HG02973 (cell line): ENCODE results near the gene CIT.

Source experiments
- ATAC-seq: cut with Tn5 transposase; IDR thresholded peaks from one replicate; pipeline ENCODE4 v1.9.1; 2021; ENCODE audit warnings: moderate library complexity; ENCODE audit not compliant: unreplicated experiment

CIT gene

GRCh38 chr12:119681728-119682638, 195.1 kb downstream of the CIT start:
- peak; percentile 49 for ATAC-seq

DNA sequence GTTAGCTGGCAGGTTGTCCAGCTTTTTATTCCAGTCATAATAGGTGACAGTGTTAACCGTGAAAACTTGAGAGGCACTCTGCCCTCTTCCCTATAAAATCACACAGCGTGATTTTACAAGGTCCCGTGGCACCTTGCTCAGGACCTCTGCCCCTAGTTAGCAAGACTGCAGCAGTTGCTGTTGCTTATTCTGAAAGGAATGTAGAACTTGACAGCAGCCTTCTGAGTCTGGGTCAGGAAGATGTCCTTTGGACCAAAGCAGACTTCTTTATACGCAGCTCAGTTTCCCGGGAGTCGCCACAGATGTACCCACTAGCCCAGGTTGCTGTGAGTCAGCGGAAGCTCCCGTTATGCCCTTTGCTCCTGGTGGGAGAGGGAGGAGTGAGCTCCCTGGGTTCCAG, 196.0 kb downstream of the CIT start:
- no peak for ATAC-seq

GRCh38 chr12:119679490-119679889, 197.6 kb downstream of the CIT start:
- ATAC-seq = no peak

DNA sequence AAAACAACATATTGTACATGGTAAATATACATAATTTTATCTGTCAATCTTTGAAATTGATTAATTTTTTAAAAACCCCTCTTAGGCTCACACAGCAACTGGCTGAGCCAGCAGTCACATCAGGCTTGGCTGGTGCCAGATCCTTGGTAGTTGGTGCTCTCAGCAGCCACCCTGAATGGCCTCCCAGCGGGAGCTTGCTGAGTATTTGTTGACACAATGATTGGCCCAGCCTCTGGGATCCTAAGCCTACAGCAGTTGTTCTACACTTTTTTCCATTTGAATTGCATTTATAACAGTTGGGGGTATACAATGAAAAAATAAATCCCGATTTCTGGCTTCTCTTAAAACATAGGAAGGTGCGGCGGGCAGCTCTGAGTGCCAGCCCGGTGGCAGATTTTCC, 198.0 kb downstream of the CIT start:
- ATAC-seq = no peak

DNA sequence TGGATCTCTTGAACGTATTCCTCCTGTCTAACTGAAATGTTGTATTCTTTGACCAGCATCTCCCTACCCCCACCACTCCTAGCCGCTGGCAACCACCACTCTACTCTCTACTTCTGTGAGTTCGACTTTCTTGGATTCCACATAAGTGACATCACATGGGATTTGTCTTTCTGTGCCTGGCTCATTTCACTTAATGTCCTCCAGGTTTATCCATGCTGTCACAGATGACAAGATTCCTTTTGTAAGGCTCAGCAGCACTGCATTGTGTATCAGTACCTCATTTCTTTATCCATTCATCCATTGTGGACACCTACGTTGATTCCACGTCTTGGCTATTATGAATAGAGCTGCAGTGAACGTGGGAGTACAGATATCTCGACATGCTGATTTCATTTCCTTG, 198.7 kb downstream of the CIT start:
- ATAC-seq = no peak

- ATAC-seq = no peak
These were observed 200.5 kb downstream of the CIT start for GRCh38 chr12:119676573-119676972.

GRCh38 chr12:119676022-119676421, 201.1 kb downstream of the CIT start:
- no peak for ATAC-seq

DNA sequence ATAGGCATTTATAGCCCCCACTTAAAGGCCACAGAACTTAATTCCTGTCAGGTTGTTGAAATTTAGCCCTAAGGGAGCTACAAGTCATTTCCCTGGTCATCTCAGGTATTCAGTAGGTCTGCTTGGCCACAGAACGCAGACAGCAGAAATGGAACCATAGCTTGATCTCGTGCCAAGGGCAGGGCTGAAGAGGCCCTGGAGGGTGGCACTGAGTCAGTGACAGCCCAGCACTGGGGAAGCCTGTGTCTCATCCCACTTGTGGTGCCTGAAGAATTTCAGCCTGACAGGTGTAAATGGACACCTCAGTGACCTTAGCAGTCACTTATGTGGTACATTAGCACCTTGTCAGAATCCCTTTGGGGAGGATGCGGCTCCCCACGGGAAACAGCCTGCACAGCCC, 202.6 kb downstream of the CIT start:
- ATAC-seq = no peak

DNA sequence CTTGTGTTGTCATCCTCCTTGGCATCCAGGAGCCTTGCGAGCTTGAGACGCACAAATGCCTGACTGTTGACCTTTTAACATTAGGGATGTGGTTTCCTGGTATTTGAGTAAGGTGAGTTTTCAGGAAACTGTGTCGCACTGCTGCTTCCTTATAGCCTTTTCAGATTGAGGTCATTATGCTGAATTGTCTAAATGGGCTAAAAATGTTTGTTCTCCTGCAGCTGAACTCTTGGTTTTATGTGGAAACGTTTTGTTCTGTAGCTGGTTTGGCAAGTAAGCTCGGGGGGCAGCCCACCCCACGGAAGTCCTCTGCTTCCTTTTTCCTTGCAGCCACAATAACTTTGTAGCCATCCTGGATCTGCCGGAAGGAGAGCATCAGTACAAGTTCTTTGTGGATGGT, 203.5 kb downstream of the CIT start:
- ATAC-seq = no peak

DNA sequence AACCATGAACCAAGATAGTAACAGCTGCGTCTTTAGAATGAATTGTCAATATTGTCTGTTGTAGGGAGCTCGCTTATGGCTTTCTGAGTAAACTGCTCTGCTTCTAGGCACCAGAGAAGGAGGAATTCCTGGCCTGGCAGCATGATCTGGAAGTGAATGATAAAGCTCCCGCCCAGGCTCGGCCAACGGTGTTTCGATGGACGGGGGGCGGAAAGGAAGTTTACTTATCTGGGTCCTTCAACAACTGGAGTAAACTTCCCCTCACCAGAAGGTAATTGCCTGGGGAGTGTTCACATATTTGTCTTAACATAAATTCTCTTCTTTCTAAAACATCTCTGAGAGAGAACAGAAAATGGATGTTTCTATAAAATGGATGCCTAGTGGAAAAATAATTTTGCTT, 204.9 kb downstream of the CIT start:
- no peak for ATAC-seq

DNA sequence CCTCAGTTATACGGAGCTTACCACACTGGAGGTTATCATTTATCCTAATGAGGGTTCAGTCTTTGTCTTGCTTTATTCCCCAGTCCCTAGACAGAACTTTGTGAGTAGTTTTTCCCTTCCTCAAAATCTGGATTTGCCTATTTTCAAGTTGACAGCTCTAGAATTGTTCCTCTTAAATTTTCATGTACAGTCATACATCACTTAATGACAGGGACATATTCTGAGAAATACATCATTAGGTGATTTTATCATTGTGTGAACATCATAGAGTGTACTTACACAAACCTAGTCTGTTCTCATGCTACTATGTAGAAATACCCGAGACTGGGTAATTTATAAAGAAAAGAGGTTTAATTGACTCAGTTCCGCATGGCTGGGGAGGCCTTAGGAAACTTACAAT, 206.1 kb downstream of the CIT start:
- ATAC-seq = no peak

DNA sequence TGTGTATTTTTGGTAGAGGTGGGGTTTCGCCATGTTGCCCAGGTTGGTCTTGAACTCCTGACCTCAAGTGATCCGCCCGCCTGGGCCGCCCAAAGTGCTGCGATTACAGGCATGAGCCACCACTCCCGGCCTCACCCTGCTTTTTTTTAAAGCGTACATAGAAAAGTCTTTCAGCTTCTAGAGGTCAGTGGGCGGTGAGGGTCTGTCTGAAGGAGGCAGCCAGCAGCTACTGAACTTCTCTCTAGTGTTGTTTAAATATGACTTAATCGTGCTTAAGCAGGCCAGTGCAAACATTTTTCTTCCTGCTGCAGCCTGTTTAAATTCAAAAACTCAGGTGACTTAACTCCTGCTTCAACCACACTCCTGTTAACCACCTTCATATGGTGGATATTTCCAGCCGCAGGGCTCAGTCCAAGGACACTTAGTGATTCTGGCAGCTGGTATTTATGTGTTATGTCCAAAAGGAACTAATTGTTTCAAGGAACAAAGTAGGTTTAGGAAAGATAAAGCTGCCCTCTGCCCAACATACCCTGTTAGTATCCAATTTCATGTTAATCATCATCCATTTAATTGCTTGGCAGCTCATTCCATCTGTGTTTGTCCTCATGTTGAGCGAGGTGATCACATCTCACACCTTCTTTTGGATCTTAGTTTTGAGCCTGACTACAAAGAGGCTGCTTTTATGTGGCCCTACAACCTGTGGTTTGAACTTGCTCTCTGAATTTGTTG, 207.2 kb downstream of the CIT start:
- no peak for ATAC-seq

GRCh38 chr12:119668324-119668841, 208.7 kb downstream of the CIT start:
- ATAC-seq = no peak

DNA sequence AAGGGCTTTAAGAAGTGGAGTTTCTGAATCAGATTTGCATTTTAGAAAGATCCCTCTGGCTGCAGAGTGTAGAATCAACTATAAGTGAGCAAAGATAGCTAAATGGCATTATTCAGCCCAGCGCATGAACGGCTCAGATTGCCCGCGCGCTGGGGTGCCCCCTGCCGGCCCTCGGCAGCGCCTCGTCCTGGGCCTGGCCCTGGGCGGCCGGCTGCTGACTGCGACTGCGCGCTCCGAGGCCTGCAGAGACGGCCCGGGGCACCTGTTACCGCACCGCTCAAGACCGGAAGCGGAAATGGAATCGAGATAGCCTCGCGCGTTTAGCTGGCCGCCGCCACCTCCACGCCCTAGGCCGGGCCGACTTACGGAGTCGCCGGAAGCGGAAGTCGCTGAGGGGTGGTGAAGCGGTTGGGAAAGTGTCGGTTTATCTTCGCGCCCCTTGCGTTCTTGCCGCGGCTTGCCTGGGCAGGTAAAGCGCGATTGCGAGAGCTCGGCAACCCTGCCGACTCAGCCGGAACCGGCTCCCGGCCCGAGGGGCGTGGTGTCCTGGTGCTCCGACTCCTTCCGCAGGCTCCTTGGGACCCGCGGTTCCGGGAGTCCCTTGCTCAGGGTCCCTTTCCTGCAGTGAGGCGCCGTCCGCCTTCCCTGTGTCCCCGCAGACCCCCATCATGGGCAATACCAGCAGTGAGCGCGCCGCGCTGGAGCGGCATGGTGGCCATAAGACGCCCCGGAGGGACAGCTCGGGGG, 209.4 kb downstream of the CIT start, which contains the start of gene PRKAB1:
Gene PRKAB1, plus strand, starts transcription at position 557 of the 747 bp plus-strand sequence. Its CDS starts 112 bp downstream, at position 669.
- peak; percentile 94 for ATAC-seq

DNA sequence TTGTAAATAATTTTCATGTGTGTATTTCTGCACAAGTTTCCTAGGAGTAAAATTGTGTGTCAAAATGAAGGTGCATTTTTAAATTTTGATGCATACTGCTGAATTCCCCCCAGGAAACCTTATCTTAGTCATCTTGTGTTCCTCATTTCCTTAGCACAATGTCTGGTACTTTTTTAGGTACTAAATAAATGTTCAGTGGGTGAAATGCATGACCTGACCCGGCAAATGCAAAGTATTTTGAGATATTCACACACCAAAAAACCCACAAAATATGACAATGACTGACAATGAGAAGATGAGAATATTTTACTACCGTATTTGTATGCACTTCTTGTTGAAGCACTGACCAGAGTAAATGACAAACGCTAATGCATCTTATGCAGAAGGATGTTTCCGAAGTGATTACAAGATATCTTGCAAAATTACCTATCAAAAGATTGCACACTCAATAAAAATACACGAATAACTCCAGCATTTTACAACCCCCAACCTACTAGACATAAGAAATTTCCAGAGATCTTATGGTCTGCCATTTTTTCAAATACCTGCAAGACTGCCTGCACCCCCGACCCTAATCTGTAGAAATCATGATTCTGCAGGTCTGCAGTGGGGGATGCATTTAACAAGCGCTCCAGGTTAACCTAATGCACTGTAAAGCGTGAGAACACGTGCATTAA, 210.1 kb downstream of the CIT start:
- no peak for ATAC-seq

GRCh38 chr12:119666226-119666795, 210.8 kb downstream of the CIT start:
- no peak for ATAC-seq

GRCh38 chr12:119665164-119665929, 211.8 kb downstream of the CIT start:
- ATAC-seq = no peak

GRCh38 chr12:119664642-119665041, 212.5 kb downstream of the CIT start:
- no peak for ATAC-seq

DNA sequence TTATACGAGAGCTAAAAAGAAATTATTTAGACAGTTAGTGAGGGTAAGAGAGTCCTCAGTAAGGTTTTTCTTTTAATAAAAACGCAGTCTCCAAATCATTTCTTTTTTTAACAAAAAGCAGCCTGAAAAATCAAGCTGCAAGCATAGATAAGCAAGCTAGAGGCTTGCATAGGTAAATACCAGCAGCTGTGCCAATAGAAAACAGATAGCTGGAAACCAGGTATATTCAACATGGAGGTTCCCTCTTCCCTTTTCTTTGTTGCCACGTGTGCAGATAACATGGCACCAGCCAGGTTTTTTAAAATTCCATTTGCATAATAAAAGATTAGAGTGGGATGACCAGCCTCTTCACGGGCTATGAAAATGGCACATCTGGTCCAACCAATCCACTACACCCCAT, 215.2 kb downstream of the CIT start:
- ATAC-seq = no peak

- no peak for ATAC-seq
These were observed 217.0 kb downstream of the CIT start for GRCh38 chr12:119660076-119660475.
